Brain microvascular endothelial cell (primary cell): Measurements from ENCODE around the gene DPH1.

Experiments
- DNase-seq: peaks from one replicate; pipeline ENCODE4 v3.0.0-alpha.2; 2020
- H3K27ac ChIP-seq: fragments of 250-450 bp; sonication (Bioruptor Pico); 2 replicates; pipeline ENCODE4 v1.5.1; 2020; ENCODE audit warnings: mild to moderate bottlenecking, moderate library complexity
- H3K27me3 ChIP-seq: fragments of 250-450 bp; sonication (Bioruptor Pico); replicated peaks from 2 replicates; pipeline ENCODE4 v1.5.1; 2020; ENCODE audit warnings: mild to moderate bottlenecking
- H3K36me3 ChIP-seq: fragments of 250-450 bp; sonication (Bioruptor Pico); replicated peaks from 2 replicates; pipeline ENCODE4 v1.5.1; 2020; ENCODE audit warnings: mild to moderate bottlenecking
- H3K4me3 ChIP-seq: 2 replicates; pipeline ENCODE4 v1.5.1; 2011; ENCODE audit warnings: low read depth, mild to moderate bottlenecking, control low read depth, low read length, moderate library complexity
- in situ Hi-C: cut with HindIII; loops from 2 replicates; pipeline ENCODE4 v1.10.0; 2017; ENCODE audit warnings: low sequenced_read_pairs, low pct_ligation_motif_present
- TF ChIP-seq, protein P1 (sequence below): IDR thresholded peaks from 2 replicates; pipeline ENCODE4 v1.5.1; 2011; ENCODE audit warnings: low read depth, mild to moderate bottlenecking, moderate library complexity, low read length, control low read depth, inconsistent platforms; ENCODE audit errors: missing control alignments

DPH1 gene

DNA sequence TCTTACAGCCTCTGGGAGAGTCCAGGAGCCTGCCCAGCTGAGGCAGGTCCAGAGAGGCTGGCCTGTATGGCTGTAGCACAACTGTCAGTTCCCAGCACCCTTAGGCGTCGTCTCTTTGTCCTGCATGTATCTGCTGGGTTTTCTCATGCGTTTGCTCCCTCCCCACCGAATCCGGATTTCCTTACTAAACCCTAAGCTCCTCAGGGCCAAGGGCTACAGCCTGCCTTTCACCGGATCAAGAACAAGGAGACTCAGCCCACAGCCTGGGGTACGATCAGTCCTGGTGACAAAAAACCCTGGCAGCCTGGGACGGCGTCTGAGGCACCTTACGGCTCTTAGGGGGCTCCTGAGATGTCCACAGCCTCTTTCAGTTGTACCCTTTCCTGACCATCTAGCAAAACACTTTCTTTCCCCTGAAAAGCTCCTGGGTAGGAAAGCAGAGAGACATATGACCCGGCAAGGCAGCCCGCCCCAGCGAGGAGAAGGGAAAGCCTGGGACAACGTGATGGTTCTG, 37.2 kb downstream of the DPH1 start:
- TF ChIP-seq, protein P1, sequence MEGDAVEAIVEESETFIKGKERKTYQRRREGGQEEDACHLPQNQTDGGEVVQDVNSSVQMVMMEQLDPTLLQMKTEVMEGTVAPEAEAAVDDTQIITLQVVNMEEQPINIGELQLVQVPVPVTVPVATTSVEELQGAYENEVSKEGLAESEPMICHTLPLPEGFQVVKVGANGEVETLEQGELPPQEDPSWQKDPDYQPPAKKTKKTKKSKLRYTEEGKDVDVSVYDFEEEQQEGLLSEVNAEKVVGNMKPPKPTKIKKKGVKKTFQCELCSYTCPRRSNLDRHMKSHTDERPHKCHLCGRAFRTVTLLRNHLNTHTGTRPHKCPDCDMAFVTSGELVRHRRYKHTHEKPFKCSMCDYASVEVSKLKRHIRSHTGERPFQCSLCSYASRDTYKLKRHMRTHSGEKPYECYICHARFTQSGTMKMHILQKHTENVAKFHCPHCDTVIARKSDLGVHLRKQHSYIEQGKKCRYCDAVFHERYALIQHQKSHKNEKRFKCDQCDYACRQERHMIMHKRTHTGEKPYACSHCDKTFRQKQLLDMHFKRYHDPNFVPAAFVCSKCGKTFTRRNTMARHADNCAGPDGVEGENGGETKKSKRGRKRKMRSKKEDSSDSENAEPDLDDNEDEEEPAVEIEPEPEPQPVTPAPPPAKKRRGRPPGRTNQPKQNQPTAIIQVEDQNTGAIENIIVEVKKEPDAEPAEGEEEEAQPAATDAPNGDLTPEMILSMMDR: no peak
- Histone ChIP-seq H3K36me3 (peaks cover 42% of the 10 kb centered on the region), H3K27ac (peak overlapping the region; percentile 89), H3K4me3 (no peak overlapping the region), H3K27me3 (no peaks in the 10 kb centered on the region)
- DNase-seq: no peak
- in situ Hi-C loops: no loop called here

DNA sequence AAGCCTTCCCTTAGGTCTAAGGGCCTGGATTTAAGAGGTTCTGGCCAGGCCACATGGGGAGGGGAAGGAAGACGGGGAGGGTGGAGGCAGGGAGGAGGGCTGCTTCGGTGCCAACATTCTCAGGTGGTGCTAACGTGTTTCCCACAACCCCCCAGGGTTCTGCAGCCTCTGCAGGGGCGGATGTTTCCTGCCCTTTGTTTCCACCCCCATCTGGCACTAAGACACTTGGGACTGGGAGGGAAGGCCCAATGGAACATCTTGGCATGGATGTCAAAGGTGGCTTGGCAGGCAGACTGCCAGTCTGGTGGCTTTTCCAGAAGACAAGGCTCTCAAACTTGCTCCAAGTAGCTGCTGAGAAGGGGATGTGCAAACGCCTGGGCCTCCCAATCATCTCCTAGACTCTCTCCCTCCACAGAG, 37.7 kb downstream of the DPH1 start:
- Histone ChIP-seq H3K27ac (peak overlapping the region; percentile 89), H3K4me3 (no peak overlapping the region), H3K27me3 (no peaks in the 10 kb centered on the region), H3K36me3 (peaks cover 42% of the 10 kb centered on the region)
- TF ChIP-seq, protein P1: no peak
- in situ Hi-C loops: no loop called here
- no peak for DNase-seq

DNA sequence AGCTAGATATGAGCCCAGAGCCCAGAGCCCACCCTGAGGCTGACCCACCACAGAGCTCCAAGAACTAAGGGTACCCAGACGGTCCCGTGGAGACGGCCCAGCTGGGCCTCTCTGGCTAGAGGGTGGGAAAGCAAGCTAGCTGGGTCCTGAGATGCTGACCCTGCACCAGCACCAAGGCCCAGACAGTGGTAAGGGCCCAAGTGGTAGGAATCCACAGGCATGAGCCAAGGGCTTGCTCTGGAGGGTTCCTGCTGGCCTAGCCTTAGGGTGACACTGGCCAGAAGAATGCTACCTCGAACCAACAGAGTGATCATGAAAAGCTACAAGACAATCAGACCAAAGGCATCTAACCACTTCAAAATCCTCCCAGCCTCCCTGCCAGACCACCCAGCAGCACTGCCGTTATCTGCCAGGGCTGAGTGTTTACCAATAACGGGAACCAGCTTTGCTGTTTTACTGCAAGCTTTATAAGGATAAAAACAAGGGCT, 38.1 kb downstream of the DPH1 start:
- peak; percentile 77 for DNase-seq
- peaks cover 40% of the 10 kb centered on the region for H3K36me3 ChIP-seq
- TF ChIP-seq, protein P1: peak; percentile 55
- in situ Hi-C loops: no loop called here
- H3K27ac ChIP-seq: peak overlapping the region; percentile 89
- H3K4me3 ChIP-seq: no peak overlapping the region
- no peaks in the 10 kb centered on the region for H3K27me3 ChIP-seq

DNA sequence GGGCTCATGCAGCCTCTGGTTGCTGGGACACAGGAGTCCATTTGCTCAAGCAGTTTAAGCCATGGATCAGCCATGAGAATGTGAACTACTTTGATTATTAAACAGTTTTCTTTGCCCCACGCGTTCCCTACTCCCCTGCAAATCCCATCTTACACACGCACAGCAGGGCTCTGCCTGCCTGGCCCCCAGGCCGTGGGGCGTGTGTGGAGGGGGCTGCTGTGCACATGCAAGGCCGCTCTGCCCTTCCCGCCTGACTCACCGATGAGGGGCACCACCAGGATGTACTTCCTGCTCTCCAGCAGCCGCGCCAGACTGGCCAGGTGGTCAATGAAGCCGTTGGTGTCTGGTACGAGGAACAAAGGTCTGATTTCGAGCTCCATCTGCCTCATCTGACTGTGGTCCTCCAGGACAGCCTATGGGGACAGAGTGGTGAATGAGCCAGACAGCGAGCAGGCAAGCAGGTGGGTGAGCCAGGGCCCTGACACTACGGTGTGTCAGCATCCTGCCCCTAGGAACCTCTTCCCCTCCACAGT, 38.6 kb downstream of the DPH1 start:
- no peaks in the 10 kb centered on the region for H3K27me3 ChIP-seq
- H3K27ac ChIP-seq: peak overlapping the region; percentile 89
- no peak overlapping the region for H3K4me3 ChIP-seq
- H3K36me3 ChIP-seq: peaks cover 35% of the 10 kb centered on the region
- in situ Hi-C loops: no loop called here
- no peak for DNase-seq
- TF ChIP-seq, protein P1: no peak

DNA sequence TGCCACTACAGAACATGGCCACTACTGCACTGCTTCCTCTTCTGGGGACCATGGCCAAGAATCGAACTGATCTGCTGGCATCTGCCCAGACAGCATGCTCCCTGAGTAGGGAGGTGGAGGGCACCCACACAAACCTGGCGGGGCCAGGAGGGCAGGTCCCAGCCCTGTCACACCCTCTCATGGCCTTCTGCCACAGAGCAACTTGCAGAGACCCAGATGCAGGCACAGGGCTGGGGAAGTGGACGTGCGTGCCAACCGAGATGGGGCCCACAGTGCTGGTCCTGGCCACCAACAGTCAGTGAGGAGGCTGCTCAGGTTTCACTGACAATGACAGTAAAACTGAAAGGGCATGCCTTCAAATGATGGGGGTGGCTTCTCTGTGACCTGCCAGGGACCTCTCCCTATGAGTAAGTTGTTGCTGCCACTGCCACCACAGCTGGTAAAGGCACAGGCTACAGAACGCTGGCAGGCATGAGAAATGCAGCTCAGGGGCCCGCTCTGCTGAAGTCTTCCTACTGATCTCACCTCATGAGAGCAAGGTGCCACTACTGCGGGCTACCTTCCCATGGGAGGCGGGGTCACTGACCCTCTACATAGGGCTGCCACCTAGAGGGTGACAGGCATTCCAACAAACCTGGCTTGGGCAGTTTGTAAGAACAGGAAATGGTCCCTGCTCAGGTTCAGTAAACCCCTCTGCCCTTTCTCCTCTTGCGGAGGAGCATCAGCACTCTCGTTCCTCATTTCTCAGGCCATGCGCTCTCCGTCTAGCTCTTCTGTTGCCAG, 40.5 kb downstream of the DPH1 start:
- TF ChIP-seq, protein P1: no peak
- Histone ChIP-seq H3K27me3 (no peaks in the 10 kb centered on the region), H3K4me3 (no peak overlapping the region), H3K27ac (peak overlapping the region; percentile 87), H3K36me3 (peaks cover 20% of the 10 kb centered on the region)
- in situ Hi-C loops: no loop called here
- no peak for DNase-seq
